DMS114 treated with DMSO at 0.1 percent for 48 hours (cell line): ENCODE measurements around the gene SOX15.
A peak's percentile ranks its signal among the peaks of the same experiment; 100 is the strongest.
"Not testable (repeated sequence)": the region's sequence is repeated elsewhere in the genome, so short reads cannot be mapped to it uniquely, and the experiment has no call there.

Source experiments
- DNase-seq: peaks from one replicate; lab custom pipeline; 2025; ENCODE audit not compliant: unreplicated experiment; lab: John Stamatoyannopoulos, UW

Gene SOX15

DNA sequence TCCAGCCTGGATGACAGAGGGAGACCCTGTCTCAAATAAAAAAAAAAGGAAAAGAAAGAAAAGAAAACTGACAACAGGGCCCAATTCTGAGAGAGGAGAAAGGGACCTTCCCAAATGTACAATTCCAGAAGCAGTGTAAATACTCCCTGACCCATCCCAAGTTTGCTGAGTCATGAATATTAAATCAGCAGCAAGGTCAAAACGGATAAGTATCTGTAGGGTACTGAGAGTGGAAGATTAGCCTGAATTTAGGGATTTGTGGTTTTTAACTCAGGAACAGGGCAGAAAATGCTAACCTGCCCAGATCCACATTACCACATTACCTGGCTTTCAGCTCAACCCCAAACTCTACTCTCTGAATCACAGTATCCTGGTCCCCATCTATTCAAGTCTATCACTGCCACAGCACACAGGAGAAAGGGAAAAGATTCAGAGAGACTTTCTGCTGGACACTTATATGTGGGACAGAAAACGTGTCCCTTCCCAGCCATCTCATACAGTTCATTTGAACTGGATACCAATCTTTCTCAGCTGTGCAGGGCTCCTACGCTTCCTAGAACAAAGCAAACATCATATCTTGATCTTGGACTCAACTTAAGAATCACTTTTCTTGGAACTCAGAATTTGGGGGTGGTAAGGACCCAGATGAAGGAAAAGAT, 21.9 kb upstream of the SOX15 start:
- no peak for DNase-seq

DNA sequence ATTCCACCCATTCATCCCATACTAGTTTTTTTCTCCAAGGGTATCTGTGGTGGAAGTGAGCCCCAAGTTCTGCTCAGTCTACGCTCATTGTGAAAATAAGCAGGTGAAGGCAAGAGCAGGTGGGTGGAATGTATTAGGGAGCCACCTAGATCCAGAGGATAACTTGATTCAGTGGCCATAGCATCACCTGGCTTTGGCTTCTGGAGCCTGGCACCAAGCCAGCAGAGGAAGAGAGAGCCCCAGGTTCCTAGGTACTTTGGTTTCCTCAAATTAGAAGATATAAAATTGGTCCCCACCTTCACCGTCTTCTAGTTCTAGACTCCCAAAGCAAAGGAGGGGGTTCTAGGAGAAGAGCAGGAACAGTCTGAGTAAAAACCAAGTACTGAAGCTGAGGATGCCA, 20.7 kb upstream of the SOX15 start:
- no peak for DNase-seq

DNA sequence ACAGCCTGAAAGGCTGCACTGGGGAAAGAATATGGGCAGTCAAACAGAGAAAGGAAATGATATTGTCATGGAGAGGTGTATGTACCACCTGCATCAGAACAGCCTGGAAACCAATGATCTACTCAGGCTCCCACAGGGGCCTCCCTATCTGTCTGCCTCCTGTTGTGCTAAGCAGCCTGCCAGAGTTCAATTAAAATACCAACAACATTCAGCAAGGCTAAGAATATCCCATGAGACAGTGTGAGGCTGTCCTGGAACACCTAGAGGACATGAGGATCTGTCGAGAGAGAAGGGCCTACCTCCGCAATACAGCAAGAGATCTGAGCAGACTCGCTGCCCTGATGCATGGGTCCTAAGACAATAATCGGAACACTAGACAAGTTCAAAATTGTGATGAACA, 16.4 kb upstream of the SOX15 start:
- no peak for DNase-seq

GRCh38 chr17:7597561-7597960, 7.7 kb upstream of the SOX15 start:
- not testable (repeated sequence) for DNase-seq

- no peak for DNase-seq
These were observed 3.4 kb upstream of the SOX15 start for GRCh38 chr17:7593296-7593695.

DNA sequence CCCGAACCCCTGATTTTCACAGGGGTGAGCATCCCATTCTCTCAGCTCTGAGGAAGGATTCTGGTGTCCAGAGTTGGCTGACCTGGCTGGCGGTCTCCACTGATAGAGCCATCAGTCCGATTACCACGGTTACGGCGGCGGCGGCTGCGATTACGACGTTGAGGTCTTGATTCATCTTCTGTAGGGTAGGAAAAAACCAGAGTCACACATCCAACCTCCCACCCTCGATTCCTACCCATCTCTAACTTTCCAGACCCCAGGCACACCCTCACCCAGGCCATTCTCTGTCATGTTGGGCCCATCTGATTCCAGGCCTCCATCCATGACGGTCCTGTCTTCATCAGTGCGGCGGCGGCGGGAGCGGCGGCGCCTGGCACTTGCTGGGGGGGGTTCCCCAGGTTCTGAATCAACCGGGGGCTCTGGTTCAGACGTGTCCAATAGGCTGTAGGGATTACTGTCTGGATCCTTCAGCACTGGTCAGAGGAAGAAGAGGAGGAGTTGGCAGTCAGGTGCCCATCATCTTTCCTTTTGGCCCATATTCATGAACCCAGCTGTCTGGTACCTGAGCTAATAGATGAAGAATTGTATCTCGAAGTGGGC, 2.6 kb upstream of the SOX15 start:
- no peak for DNase-seq

DNA sequence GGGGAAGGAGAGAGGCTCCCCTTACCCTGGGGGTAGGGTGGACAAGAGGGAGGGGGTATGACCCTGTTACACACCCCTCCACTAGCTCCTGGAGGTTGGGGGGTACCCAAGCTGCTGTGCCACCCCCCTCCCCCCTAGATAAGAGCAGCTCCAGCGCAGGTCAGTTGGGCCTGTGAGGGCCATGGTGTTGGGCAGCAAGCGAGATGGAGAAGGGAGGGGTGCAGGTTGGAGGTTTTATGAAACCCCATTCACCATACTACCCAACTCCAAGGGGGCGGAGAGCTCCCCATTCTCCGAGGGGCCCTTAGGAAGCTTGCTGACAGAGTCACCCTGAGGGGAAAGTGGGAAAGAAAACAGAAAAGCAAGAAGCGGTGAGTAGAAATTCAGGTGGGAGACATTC, 1.7 kb upstream of the SOX15 start:
- no peak for DNase-seq

- DNase-seq: no peak
These were observed 849 bp upstream of the SOX15 start for GRCh38 chr17:7590743-7591142.

- no peak for DNase-seq
These were observed 558 bp downstream of the SOX15 start for GRCh38 chr17:7589204-7589868.

- no peak for DNase-seq
These were observed 1.2 kb downstream of the SOX15 start for GRCh38 chr17:7588553-7589203.

DNA sequence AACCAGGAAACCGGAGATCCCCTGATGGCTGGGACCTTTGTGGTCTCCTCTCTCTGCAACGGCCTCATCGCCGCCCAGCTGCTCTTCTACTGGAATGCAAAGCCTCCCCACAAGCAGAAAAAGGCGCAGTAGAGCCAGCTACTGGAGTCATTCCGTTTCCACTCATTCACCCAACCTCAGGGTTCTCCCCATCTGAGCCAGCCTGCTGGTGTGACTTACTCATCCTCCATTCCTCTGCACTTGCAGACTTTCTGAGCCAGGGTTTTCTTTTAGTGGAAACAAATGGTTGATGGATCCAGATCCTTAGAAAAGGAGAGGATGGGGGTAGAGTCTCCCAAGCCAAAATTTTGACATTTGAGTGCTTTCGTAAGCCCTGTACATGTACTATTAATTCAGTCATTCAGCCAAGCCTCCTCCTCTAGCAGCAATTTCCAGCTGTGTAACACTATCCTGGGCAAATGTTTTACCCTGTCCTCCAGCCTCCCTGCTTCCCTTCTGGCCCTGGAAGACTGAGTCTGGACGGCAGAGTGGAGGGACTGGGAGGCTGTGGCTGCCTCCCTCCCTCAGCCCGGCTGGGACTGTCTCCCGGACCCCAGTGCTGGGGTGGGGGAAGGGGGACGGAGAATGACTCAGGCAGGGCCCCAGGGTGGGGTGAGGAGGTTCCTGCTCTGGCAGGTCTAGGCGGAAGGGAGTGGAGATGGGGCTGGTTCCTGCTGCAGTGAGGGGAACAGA, 2.3 kb downstream of the SOX15 start:
- no peak for DNase-seq

DNA sequence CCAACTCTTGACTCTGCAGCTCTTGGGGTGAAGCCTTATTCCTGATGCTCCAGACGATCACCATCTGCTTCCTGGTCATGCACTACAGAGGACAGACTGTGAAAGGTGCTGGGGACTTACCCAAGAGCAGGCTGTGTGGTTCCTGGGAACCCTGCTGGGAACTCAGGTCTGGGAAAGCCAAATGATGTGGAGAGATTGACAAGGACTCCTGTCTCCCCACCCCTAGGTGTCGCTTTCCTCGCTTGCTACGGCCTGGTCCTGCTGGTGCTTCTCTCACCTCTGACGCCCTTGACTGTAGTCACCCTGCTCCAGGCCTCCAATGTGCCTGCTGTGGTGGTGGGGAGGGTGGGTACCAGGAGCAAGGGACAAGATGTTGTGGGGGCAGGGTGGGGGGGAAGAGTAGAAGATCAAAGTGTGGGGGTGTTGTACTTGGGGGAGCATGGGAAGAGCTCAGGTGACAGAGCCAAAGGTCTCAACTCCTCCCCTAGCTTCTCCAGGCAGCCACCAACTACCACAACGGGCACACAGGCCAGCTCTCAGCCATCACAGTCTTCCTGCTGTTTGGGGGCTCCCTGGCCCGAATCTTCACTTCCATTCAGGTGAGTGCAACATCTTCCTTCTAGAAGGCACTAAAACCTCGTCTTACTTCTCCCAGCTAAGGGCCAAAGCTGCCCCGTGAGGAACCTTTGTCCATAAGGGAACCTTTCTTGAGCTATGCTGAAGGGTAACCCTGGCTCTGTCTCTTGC, 3.0 kb downstream of the SOX15 start:
- DNase-seq: peak; percentile 34

GRCh38 chr17:7583253-7584109, 6.4 kb downstream of the SOX15 start, which contains the start of gene MPDU1:
Gene MPDU1, plus strand, starts transcription at chr17:7583852. Its CDS starts 11 bp downstream, at chr17:7583863.
- peak; percentile 90 for DNase-seq

DNA sequence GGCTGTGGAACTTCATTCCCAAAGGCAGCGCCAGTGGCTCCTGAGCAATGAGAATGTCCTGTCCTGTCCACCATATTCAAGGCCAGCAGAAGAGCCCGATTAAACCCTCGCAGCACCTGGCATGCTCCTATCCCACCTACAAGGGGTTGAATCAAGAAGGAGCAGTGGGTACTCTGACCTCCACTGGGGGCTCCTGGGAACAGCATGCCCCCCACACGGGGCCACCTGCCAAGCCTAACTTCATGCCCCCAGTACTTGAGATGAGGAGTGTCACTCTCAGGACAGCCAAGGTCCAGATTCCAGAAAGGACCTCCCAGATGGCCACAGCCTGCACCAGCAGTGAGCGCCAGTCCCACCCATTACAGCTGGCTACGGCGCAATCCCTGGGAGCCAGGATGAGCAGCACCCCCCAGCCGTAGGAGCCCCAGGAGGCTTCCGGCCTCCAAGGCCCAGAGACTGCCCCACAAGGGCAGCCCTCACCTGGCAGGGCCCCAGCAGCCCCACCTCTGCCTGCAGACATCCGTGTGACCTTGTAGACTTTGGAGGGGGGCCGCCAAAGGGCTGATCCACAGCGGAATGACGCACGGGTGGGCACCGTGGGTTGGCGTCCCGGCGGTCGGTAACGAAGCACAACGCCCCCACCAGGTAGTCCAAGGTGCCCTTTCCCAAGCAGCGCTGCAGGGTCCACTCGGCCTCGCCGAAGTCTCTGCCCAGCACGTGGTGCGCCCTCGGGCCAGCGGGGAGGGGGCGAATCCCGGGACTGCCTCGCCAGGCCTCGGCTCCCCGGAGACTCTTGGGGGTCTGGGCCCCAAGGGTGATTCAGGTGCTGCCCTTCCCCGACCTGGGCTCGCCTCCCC, 7.3 kb downstream of the SOX15 start:
- no peak for DNase-seq

DNA sequence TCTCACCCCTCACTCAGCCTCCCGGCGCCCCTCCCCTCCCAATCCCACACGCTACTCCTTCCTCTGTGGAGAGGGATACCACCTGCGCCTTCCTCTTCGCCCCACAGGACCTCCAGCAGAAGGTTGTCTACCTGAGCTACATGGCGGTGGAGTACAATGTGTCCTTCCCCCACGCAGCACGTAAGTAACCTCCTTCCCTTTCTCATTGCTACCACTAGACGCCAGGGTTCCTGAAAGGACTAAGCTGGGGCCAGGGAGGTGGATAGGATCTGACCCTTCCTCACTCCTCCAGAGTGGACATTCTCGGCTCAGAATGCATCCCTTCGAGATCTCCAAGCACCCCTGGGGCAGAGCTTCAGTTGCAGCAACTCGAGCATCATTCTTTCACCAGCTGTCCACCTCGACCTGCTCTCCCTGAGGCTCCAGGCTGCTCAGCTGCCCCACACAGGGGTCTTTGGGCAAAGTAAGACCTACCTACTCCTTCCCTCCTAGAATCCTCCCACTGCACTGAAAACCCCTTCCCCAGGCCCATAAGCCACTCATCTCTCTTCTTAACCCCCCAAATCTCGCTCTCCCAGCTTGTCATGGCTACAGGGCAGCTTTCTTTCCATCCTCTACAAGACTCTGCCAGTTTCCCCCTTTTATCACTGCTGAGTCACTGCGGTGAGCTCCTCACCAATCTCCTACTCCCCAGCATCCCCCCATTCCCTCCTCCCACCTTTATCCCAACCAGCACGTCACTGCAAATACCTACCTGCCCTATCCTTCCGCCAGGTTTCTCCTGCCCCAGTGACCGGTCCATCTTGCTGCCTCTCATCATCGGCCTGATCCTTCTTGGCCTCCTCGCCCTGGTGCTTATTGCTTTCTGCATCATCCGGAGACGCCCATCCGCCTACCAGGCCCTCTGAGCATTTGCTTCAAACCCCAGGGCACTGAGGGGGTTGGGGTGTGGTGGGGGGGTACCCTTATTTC, 9.0 kb downstream of the SOX15 start:
- no peak for DNase-seq

DNA sequence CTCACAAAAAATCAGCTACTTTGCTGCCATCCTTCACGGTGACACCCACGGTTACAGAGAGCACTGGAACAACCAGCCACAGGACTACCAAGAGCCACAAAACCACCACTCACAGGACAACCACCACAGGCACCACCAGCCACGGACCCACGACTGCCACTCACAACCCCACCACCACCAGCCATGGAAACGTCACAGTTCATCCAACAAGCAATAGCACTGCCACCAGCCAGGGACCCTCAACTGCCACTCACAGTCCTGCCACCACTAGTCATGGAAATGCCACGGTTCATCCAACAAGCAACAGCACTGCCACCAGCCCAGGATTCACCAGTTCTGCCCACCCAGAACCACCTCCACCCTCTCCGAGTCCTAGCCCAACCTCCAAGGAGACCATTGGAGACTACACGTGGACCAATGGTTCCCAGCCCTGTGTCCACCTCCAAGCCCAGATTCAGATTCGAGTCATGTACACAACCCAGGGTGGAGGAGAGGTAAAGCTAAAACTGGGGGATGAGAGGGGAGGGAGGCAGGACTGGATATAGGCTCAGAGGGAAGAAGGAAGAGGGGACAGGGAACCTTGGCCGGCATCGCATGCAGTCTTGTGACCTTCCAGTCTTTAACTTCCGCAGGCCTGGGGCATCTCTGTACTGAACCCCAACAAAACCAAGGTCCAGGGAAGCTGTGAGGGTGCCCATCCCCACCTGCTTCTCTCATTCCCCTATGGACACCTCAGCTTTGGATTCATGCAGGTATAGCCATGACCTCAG, 9.9 kb downstream of the SOX15 start:
- DNase-seq: no peak
